Fibroblast of the aortic adventitia (primary cell): ENCODE results near the gene PRDM16. TPM values are rescaled to one million over a fixed set of nuclear protein-coding genes. Genes with fewer than 3 reads are reported as not detected.

Experiments used
- DNase-seq: peaks from one replicate; pipeline ENCODE4 v3.0.0-alpha.2; 2010; ENCODE audit warnings: low read depth
- H3K4me3 ChIP-seq: 2 replicates; pipeline ENCODE4 v1.5.1; 2011; ENCODE audit warnings: low read depth, mild to moderate bottlenecking, control low read depth, low read length, moderate library complexity
- CTCF ChIP-seq: IDR thresholded peaks from 2 replicates; pipeline ENCODE4 v1.5.1; 2011; ENCODE audit warnings: mild to moderate bottlenecking, low read length, control low read depth, inconsistent platforms; ENCODE audit not compliant: insufficient read depth
- total RNA-seq: library from RNA; depleted of rRNA; stranded (reverse); fragments of >200 nt; gene quantifications from 2 replicates; pipeline ENCODE4 v1.2.3, GENCODE V29; 2012; ENCODE audit warnings: low replicate concordance

Gene PRDM16
- total RNA-seq, 1 donor: 11.3 TPM

- DNase-seq: no peak
- TF ChIP-seq CTCF: no peak
- H3K4me3 ChIP-seq: no peak overlapping the region
Measured at GRCh38 chr1:3190256-3191041, 121.4 kb downstream of the PRDM16 start.

GRCh38 chr1:3192361-3192760 is 123.4 kb downstream of the PRDM16 start:
- no peak overlapping the region for H3K4me3 ChIP-seq
- TF ChIP-seq CTCF: no peak
- no peak for DNase-seq

- no peak overlapping the region for H3K4me3 ChIP-seq
- no peak for TF ChIP-seq CTCF
- no peak for DNase-seq
Measured at GRCh38 chr1:3192825-3193224, 123.8 kb downstream of the PRDM16 start.

GRCh38 chr1:3193811-3194210 is 124.8 kb downstream of the PRDM16 start:
- no peak for DNase-seq
- no peak overlapping the region for H3K4me3 ChIP-seq
- TF ChIP-seq CTCF: no peak

- no peak overlapping the region for H3K4me3 ChIP-seq
- TF ChIP-seq CTCF: no peak
- no peak for DNase-seq
Measured at GRCh38 chr1:3194760-3195479, 125.9 kb downstream of the PRDM16 start.

GRCh38 chr1:3195480-3195815 is 126.4 kb downstream of the PRDM16 start:
- TF ChIP-seq CTCF: no peak

More at GRCh38 chr1:3195480-3195815, 126.4 kb downstream of the PRDM16 start:
- no peak for DNase-seq
- no peak overlapping the region for H3K4me3 ChIP-seq
